Ovary (tissue), 3 donors: ENCODE measurements around the gene UNC13D.

Experiments used
- EP300 ChIP-seq: sonication (generic); formaldehyde crosslinking; IDR thresholded peaks from one replicate; pipeline ENCODE4 v1.6.1; 2017; ENCODE audit warnings: antibody characterized with exemption
- TF ChIP-seq, protein P1 (sequence below), 3 donors: fragments of 450-650 bp in 2 of 3; fragments of 200-600 bp in 1 of 3; IDR thresholded peaks; one replicate each; pipeline versions ENCODE4 v1.5.1 to v1.8.0; 2016 to 2022; ENCODE audit warnings: antibody characterized with exemption in 3 of 3, mild to moderate bottlenecking in 1 of 3
- donor health status: DM: no; HTN: no; CAD: no.

DNA sequence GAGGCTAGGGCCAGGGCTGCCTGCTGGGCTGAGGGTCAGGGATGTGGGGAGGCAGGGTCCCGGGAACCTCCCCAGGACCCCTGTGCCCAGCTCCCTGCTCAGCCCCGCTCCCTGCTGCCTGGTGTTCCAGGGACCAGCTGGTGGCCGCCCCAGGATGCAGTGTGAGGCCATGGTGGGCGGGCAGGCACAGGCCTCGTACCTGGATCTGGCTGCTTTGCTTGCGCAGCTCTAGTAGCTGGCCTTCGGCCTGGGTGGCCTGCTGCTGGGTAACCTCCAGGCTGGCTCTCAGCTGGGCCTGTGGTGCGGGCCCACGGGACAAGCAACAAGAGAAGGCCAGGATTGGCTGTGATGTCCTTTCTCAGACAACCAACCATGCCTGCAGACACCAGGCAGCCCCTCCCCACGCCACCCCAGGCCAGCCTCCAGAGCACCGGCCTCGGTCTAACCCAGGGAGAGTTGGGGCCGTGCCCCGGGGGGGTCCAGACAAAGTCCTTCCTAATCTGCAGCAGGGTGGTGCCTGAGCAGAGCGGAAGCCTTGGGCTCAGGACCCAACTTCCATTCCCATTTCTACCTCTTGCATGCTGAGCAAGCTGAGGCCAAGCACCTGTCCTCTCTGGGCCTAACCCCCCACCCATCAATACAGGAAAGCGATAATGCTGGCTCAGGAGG lies 48.5 kb upstream of the UNC13D start:
- no peak for TF ChIP-seq EP300
- TF ChIP-seq, protein P1, sequence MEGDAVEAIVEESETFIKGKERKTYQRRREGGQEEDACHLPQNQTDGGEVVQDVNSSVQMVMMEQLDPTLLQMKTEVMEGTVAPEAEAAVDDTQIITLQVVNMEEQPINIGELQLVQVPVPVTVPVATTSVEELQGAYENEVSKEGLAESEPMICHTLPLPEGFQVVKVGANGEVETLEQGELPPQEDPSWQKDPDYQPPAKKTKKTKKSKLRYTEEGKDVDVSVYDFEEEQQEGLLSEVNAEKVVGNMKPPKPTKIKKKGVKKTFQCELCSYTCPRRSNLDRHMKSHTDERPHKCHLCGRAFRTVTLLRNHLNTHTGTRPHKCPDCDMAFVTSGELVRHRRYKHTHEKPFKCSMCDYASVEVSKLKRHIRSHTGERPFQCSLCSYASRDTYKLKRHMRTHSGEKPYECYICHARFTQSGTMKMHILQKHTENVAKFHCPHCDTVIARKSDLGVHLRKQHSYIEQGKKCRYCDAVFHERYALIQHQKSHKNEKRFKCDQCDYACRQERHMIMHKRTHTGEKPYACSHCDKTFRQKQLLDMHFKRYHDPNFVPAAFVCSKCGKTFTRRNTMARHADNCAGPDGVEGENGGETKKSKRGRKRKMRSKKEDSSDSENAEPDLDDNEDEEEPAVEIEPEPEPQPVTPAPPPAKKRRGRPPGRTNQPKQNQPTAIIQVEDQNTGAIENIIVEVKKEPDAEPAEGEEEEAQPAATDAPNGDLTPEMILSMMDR (IDR thresholded peaks at IDR 0.05) = no peak
